ENCODE measurements around the gene RPUSD1. TPM values are rescaled to one million over a fixed set of nuclear protein-coding genes. Genes with fewer than 3 reads are reported as not detected.

Gene RPUSD1
- total RNA-seq, 1 experiment from 2014 or later = 59.9 TPM

DNA sequence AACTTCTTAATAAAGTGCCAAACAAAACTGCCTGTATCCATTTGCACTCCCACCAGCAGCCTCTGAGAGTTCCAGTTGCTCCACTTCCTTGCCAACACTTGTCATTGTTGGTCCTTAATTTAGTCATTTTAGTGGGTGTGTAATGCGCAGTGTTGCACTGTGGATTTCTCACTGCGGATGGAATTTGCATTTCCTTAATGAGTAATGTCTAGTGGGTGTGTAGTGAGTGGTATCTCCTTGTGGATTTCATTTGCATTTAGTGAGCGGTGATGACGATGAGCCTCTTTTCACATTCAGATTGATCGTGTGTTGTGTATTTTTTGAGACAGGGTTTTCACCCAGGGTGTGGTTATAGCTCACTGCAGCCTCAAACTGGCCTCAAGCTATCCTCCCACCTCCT is 31.8 kb downstream of the RPUSD1 start:
- Histone ChIP-seq H3K9me3 (ENCODE audit: control insufficient read depth in 1 of 2, insufficient read depth in 1 of 2, low read depth in 1 of 2, low read length in 2 of 2) (peaks cover 0 to 7% of the 10 kb centered on the region in 2 experiments; a peak in 1 of 4 replicates), H3K27ac (ENCODE audit: low read depth, low read length) (no peak overlapping the region), H3K4me1 (ENCODE audit: control insufficient read depth in 1 of 2, insufficient read depth in 2 of 2, low read length in 2 of 2) (peaks cover 25 to 40% of the 10 kb centered on the region in 2 experiments), H3K79me2 (ENCODE audit: insufficient read depth, low read length) (peaks cover 5% of the 10 kb centered on the region), H4K20me1 (ENCODE audit: insufficient read depth) (no peaks in the 10 kb centered on the region), H3K4me3 (replicated peaks in 1 of 2; ENCODE audit: low read depth in 1 of 2, low read length in 2 of 2) (no peak overlapping the region), H3K9me2 (ENCODE audit: insufficient read depth) (no peaks in the 10 kb centered on the region), H3K27me3 (ENCODE audit: insufficient read depth, low read length) (no peaks in the 10 kb centered on the region), H3K9ac (ENCODE audit: low read length) (no peak overlapping the region), H3K36me3 (ENCODE audit: control insufficient read depth in 1 of 2, insufficient read depth in 2 of 2, low read length in 2 of 2) (no peaks in the 10 kb centered on the region), H2AFZ (ENCODE audit: low read depth, low read length, poor library complexity, severe bottlenecking) (no peak overlapping the region), H3K4me2 (ENCODE audit: low read length) (no peak overlapping the region)
- no TSS peak for BruUV-seq (replicated peaks)
- intact Hi-C loops (cut with micrococcal nuclease) = no loop called here
- ATAC-seq (no peak), DNase-seq (ENCODE audit: low read depth, low spot score) (no peak)
- no peak for TF ChIP-seq EZH2 (IDR thresholded peaks at IDR 0.05)
- TF ChIP-seq RAD21 (IDR thresholded peaks at IDR 0.05; ENCODE audit: low read depth) = no peak
- TF ChIP-seq, protein P1, sequence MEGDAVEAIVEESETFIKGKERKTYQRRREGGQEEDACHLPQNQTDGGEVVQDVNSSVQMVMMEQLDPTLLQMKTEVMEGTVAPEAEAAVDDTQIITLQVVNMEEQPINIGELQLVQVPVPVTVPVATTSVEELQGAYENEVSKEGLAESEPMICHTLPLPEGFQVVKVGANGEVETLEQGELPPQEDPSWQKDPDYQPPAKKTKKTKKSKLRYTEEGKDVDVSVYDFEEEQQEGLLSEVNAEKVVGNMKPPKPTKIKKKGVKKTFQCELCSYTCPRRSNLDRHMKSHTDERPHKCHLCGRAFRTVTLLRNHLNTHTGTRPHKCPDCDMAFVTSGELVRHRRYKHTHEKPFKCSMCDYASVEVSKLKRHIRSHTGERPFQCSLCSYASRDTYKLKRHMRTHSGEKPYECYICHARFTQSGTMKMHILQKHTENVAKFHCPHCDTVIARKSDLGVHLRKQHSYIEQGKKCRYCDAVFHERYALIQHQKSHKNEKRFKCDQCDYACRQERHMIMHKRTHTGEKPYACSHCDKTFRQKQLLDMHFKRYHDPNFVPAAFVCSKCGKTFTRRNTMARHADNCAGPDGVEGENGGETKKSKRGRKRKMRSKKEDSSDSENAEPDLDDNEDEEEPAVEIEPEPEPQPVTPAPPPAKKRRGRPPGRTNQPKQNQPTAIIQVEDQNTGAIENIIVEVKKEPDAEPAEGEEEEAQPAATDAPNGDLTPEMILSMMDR (IDR thresholded peaks at IDR 0.05 in 2 of 3, conservative IDR thresholded peaks at IDR 0.05 in 1 of 3; ENCODE audit: borderline replicate concordance in 1 of 3, insufficient read depth in 1 of 3, low read depth in 2 of 3, low read length in 2 of 3) = peak in 1 of 3 experiments; percentile 25; a peak in 2 of 6 replicates
- TF ChIP-seq ZFX (IDR thresholded peaks at IDR 0.05) = no peak
- no peak for TF ChIP-seq ELF1 (IDR thresholded peaks at IDR 0.05; ENCODE audit: borderline replicate concordance, low read depth)
- no peak for TF ChIP-seq POLR2AphosphoS5 (IDR thresholded peaks at IDR 0.05; ENCODE audit: low read depth, low read length)
- CTCF ChIA-PET = no interaction called here
- POLR2A ChIA-PET = no interaction called here
- RAD21 ChIA-PET (ENCODE audit: low non-redundant PET in 1 of 2, low total read pairs in 2 of 2, uncharacterized antibody in 2 of 2, unreplicated experiment in 2 of 2) = no interaction called here

DNA sequence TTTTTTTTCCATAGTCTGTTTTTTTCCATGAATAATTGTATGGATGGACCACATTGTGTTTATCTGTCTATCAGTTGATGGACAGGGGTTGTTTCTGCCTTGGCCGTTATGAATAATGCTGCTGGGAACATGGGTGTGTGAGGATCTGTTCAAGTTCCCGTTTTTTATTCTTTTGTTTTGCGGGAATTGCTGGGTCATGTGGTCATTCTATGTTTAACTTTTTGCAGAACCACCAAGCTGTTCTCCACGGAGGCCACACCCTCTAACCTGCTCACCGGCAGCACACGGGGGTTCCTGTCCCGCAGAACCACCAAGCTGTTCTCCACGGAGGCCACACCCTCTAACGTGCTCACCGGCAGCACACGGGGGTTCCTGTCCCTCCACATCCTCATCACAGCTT is 33.5 kb downstream of the RPUSD1 start:
- ATAC-seq = no peak
- Histone ChIP-seq H3K27me3 (ENCODE audit: insufficient read depth, low read length) (no peaks in the 10 kb centered on the region), H3K4me3 (replicated peaks in 1 of 2; ENCODE audit: low read depth in 1 of 2, low read length in 2 of 2) (no peak overlapping the region), H3K27ac (ENCODE audit: low read depth, low read length) (no peak overlapping the region), H3K79me2 (ENCODE audit: insufficient read depth, low read length) (no peaks in the 10 kb centered on the region), H3K9ac (ENCODE audit: low read length) (no peak overlapping the region), H3K4me1 (ENCODE audit: control insufficient read depth in 1 of 2, insufficient read depth in 2 of 2, low read length in 2 of 2) (peaks cover 15 to 23% of the 10 kb centered on the region in 2 experiments), H3K4me2 (ENCODE audit: low read length) (0 out of 2 replicates have a peak overlapping the region, but pooled peaks have one; percentile 13), H3K9me2 (ENCODE audit: insufficient read depth) (no peaks in the 10 kb centered on the region), H3K9me3 (ENCODE audit: control insufficient read depth in 1 of 2, insufficient read depth in 1 of 2, low read depth in 1 of 2, low read length in 2 of 2) (peaks cover 0 to 7% of the 10 kb centered on the region in 2 experiments; a peak in 1 of 4 replicates), H3K36me3 (ENCODE audit: control insufficient read depth in 1 of 2, insufficient read depth in 2 of 2, low read length in 2 of 2) (no peaks in the 10 kb centered on the region), H4K20me1 (ENCODE audit: insufficient read depth) (no peaks in the 10 kb centered on the region), H2AFZ (ENCODE audit: low read depth, low read length, poor library complexity, severe bottlenecking) (no peak overlapping the region)
- POLR2A ChIA-PET = no interaction called here
- intact Hi-C loops (cut with micrococcal nuclease) = no loop called here
- DNase-seq (ENCODE audit: low read depth, low spot score) = no peak
- RAD21 ChIA-PET (ENCODE audit: low non-redundant PET in 1 of 2, low total read pairs in 2 of 2, uncharacterized antibody in 2 of 2, unreplicated experiment in 2 of 2) = no interaction called here
- no TSS peak for BruUV-seq (replicated peaks)
- CTCF ChIA-PET = no interaction called here
- TF ChIP-seq ZFX (IDR thresholded peaks at IDR 0.05) = no peak
- TF ChIP-seq RAD21 (IDR thresholded peaks at IDR 0.05; ENCODE audit: low read depth) = no peak
- TF ChIP-seq, protein P2, sequence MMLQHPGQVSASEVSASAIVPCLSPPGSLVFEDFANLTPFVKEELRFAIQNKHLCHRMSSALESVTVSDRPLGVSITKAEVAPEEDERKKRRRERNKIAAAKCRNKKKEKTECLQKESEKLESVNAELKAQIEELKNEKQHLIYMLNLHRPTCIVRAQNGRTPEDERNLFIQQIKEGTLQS (IDR thresholded peaks at IDR 0.05) = no peak
- TF ChIP-seq EZH2phosphoT487 (IDR thresholded peaks at IDR 0.05; ENCODE audit: borderline replicate concordance) = no peak
- no peak for TF ChIP-seq JUND (IDR thresholded peaks at IDR 0.05)
- TF ChIP-seq POLR2A (IDR thresholded peaks at IDR 0.05; ENCODE audit: borderline replicate concordance, extremely low read depth, insufficient read depth, insufficient read length) = no peak
- TF ChIP-seq TCF7L2 (IDR thresholded peaks at IDR 0.05; ENCODE audit: borderline replicate concordance, extremely low read depth, insufficient read depth, insufficient read length) = no peak
- TF ChIP-seq, protein P3, sequence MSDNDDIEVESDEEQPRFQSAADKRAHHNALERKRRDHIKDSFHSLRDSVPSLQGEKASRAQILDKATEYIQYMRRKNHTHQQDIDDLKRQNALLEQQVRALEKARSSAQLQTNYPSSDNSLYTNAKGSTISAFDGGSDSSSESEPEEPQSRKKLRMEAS (IDR thresholded peaks at IDR 0.05) = no peak
- no peak for TF ChIP-seq SIN3A (IDR thresholded peaks at IDR 0.05; ENCODE audit: low read depth)
- no peak for TF ChIP-seq CEBPB (IDR thresholded peaks at IDR 0.05; ENCODE audit: low read depth)
- TF ChIP-seq, protein P4, sequence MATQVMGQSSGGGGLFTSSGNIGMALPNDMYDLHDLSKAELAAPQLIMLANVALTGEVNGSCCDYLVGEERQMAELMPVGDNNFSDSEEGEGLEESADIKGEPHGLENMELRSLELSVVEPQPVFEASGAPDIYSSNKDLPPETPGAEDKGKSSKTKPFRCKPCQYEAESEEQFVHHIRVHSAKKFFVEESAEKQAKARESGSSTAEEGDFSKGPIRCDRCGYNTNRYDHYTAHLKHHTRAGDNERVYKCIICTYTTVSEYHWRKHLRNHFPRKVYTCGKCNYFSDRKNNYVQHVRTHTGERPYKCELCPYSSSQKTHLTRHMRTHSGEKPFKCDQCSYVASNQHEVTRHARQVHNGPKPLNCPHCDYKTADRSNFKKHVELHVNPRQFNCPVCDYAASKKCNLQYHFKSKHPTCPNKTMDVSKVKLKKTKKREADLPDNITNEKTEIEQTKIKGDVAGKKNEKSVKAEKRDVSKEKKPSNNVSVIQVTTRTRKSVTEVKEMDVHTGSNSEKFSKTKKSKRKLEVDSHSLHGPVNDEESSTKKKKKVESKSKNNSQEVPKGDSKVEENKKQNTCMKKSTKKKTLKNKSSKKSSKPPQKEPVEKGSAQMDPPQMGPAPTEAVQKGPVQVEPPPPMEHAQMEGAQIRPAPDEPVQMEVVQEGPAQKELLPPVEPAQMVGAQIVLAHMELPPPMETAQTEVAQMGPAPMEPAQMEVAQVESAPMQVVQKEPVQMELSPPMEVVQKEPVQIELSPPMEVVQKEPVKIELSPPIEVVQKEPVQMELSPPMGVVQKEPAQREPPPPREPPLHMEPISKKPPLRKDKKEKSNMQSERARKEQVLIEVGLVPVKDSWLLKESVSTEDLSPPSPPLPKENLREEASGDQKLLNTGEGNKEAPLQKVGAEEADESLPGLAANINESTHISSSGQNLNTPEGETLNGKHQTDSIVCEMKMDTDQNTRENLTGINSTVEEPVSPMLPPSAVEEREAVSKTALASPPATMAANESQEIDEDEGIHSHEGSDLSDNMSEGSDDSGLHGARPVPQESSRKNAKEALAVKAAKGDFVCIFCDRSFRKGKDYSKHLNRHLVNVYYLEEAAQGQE (IDR thresholded peaks at IDR 0.05; ENCODE audit: low read depth) = no peak
- no peak for TF ChIP-seq EZH2 (IDR thresholded peaks at IDR 0.05)
- no peak for TF ChIP-seq SP1 (IDR thresholded peaks at IDR 0.05; ENCODE audit: low read depth)
- TF ChIP-seq SRF (IDR thresholded peaks at IDR 0.05; ENCODE audit: low read depth) = no peak

All from HCT116 (cell line).